C4-2B (cell line): ENCODE data around the gene LRIT1.

Experiments used
- H3K27ac ChIP-seq: fragments of 450-650 bp; 2 replicates; pipeline ENCODE4 v1.5.1; 2017
- ZFX ChIP-seq: fragments of 450-650 bp; IDR thresholded peaks from 2 replicates; pipeline ENCODE4 v1.6.1; 2017
- TF ChIP-seq, protein P1 (sequence below): fragments of 450-650 bp; conservative IDR thresholded peaks from 2 replicates; pipeline ENCODE4 v1.5.1; 2017; ENCODE audit warnings: mild to moderate bottlenecking

The LRIT1 gene

DNA sequence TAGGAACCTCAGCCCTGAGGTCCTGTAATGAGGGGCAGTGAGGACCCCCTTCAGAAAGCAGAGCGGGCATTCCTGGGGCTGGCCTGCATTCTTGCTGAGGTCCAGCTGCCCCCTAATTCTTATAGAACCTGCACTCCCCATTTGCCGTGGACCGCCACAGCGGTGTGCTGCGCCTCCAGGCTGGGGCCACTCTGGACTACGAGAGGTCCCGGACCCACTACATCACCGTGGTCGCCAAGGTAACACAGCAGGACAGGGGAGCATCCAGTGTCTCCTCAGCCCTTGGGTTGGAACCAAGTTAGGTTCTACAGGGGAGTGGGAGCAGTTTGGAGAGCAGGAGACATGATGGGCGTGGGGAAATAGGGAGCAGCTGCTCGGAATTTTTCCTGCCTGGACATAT, 39.7 kb downstream of the LRIT1 start:
- TF ChIP-seq, protein P1, sequence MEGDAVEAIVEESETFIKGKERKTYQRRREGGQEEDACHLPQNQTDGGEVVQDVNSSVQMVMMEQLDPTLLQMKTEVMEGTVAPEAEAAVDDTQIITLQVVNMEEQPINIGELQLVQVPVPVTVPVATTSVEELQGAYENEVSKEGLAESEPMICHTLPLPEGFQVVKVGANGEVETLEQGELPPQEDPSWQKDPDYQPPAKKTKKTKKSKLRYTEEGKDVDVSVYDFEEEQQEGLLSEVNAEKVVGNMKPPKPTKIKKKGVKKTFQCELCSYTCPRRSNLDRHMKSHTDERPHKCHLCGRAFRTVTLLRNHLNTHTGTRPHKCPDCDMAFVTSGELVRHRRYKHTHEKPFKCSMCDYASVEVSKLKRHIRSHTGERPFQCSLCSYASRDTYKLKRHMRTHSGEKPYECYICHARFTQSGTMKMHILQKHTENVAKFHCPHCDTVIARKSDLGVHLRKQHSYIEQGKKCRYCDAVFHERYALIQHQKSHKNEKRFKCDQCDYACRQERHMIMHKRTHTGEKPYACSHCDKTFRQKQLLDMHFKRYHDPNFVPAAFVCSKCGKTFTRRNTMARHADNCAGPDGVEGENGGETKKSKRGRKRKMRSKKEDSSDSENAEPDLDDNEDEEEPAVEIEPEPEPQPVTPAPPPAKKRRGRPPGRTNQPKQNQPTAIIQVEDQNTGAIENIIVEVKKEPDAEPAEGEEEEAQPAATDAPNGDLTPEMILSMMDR, result no peak
- no peak for TF ChIP-seq ZFX
- no peak overlapping the region for H3K27ac ChIP-seq

DNA sequence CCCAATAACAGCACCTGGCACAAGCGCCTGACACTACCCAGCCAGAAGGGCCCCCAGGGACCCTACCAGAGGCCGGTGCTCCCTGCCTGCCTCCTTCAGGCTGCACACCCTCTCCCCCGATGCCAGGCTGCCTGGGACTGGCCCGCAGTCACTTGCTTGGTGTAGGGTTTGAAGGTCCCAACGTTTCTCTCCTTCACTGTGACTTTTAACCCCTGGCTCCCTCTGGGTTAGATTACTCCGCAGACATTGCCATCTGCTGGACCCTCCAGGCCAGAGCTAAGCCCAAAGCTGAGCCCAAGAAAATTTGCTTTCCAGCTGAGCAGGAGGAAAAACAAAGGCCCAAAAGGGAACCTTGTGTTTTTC, 40.1 kb downstream of the LRIT1 start:
- TF ChIP-seq, protein P1, result no peak
- no peak for TF ChIP-seq ZFX

DNA sequence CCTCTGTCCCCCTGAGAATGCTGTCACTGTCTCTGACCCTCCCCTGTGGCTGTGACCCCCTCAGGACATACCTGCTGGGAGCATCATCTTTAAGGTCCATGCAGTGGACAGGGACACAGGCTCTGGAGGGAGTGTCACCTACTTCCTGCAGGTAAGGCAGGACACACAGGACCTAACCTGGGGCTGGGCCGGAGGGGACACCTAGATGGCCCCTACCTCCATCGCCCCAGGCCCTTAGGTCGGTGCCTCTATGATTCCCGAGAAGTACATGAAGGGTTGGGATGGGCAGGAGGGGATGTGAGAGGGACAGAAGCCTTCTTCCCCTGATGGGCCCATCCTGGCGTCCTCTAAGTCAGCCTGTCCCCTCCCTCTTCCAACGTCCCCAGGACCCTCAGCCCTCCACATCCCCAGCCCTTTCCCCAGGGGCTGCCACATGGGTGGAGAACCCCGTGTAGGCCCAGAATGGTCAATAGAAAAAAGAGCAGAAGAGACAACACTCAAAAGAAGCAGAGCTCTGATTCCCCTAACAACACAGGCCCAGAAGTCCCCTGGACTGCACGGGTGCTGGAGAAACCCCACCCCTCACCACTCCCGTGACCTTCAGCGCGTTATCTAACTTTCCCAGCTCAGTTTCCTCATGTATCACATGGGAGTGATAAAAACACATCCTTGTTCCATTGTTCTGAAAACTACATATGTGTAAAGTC, 40.7 kb downstream of the LRIT1 start:
- no peak overlapping the region for H3K27ac ChIP-seq
- TF ChIP-seq ZFX, result no peak
- TF ChIP-seq, protein P1, result no peak

More for the DNA sequence above, 40.1 kb downstream of the LRIT1 start:
- no peak overlapping the region for H3K27ac ChIP-seq

DNA sequence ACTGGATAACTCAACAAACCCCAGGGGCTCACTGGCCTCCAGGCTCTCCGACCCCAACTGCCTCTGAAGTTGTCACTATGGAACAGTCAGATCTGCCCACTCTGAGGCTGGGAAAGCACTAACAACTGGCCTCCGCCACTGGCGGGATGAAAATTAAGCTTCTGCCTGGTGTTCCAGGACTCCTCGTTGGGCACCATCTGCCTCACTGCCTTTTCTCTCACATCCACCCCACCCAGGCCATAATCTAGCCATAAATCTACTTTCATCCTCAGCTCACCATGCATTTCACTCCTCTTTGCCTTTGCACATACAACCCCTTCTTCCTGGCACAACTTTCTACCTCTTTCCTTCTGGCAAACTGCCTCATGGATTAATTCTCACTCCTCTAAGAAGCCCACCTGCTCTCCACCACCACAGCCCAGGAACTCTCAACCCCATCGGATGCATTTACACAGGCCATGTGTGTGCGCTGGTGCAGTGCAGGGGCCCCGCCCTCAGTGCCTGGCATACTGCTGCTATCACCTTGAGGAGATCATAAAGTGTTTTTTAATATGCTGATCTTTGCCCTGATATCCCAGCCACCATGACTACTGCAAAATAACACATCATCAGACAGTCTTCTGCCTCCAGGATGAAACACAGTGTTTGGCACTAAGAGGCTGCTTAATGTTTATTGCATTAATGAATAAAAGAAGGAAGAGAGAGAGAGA, 43.0 kb downstream of the LRIT1 start:
- TF ChIP-seq, protein P1, result no peak
- no peak for TF ChIP-seq ZFX
- no peak overlapping the region for H3K27ac ChIP-seq

DNA sequence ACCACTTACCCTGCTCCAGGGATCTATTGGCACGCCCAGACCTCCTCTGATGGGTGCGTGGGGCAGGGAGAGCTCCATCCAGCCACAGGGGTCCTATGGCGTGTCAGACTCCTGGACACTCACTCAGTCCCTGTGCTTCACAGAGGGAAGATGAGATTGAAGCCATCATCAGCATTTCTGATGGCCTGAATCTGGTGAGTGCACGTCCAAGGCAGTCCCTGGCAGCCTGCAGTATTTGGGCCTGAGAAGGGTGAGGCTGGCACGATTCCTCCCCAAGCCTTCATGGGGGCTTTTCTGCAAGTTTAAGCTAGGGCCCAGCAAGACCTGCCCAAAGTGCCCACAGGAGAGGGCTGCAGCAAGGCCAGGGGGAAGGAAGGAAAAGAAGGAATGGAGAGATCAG, 43.7 kb downstream of the LRIT1 start:
- H3K27ac ChIP-seq, result no peak overlapping the region
- TF ChIP-seq, protein P1, result no peak
- TF ChIP-seq ZFX, result no peak

DNA sequence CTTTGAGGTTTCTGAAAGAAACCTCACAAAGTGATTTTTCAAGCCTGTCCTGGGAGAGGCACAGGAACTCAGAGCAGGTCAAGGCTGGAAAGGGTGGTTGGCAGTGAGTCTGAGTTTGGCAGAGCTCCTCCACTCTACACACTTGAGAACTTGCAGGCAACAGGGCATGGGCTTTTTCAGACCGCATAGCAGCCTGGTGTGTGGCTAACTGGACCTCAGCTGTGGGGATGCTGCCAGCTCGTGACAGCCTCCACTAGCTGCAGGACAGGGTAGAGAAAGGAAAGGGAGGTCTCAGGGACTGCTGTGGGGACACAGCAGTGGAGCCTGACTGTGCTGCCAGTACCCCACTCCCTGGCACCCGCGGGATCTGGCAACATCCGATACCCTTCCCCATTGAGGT, 44.4 kb downstream of the LRIT1 start:
- TF ChIP-seq, protein P1, result no peak
- no peak for TF ChIP-seq ZFX
- no peak overlapping the region for H3K27ac ChIP-seq

DNA sequence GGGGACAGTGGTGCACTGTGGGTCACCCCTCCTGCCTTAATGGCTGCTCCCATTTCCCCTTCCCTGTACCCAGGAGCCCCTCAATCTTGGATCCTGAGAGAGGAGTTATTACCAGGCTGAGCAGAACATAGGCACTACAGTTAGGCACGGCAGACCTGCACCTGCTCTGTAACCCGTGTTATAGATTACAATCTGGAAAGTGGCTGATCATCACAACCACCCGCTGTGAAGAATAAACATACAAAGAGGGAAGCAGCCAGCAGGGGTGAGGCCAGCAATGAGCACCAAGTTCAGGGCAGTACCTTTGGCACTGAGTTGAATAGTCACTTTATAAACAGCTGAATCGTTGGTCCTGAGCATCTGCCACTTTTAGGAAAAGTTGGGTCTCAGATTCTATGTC, 45.3 kb downstream of the LRIT1 start:
- no peak overlapping the region for H3K27ac ChIP-seq
- TF ChIP-seq, protein P1, result no peak
- TF ChIP-seq ZFX, result no peak
